Lung microvascular endothelial cell (primary cell): ENCODE data around the gene PRKG1. TPM values are rescaled to one million over a fixed set of nuclear protein-coding genes. Genes with fewer than 3 reads are reported as not detected.

Experiments used
- DNase-seq, 2 donors: peaks; one replicate each; pipeline versions ENCODE4 v3.0.0 to v3.0.0-alpha.2; 2010; ENCODE audit warnings: low read depth in 2 of 2
- total RNA-seq: library from RNA; depleted of rRNA; stranded (reverse); fragments of >200 nt; gene quantifications from 2 replicates; pipeline ENCODE4 v1.2.1, GENCODE V29; 2014

Gene PRKG1
- total RNA-seq, 1 donor from 2014 or later, result 3.6 TPM

- no peak for DNase-seq
These were observed 2.1 kb downstream of the PRKG1 start for GRCh38 chr10:51076299-51076841.

GRCh38 chr10:51077074-51077473 is 2.8 kb downstream of the PRKG1 start:
- no peak for DNase-seq

GRCh38 chr10:51077507-51077906 is 3.2 kb downstream of the PRKG1 start:
- DNase-seq, result no peak

- no peak for DNase-seq
These were observed 5.0 kb downstream of the PRKG1 start for GRCh38 chr10:51079331-51079730.

GRCh38 chr10:51079766-51080165 is 5.5 kb downstream of the PRKG1 start:
- no peak for DNase-seq

GRCh38 chr10:51080311-51081006 is 6.2 kb downstream of the PRKG1 start:
- DNase-seq, result no peak

GRCh38 chr10:51082857-51083256 is 8.6 kb downstream of the PRKG1 start:
- no peak for DNase-seq

GRCh38 chr10:51083356-51083853 is 9.1 kb downstream of the PRKG1 start:
- no peak for DNase-seq

- no peak for DNase-seq
These were observed 10.9 kb downstream of the PRKG1 start for GRCh38 chr10:51085204-51085603.

- DNase-seq, result no peak
These were observed 12.4 kb downstream of the PRKG1 start for GRCh38 chr10:51086710-51087109.

GRCh38 chr10:51087114-51087513 is 12.8 kb downstream of the PRKG1 start:
- no peak for DNase-seq

GRCh38 chr10:51090190-51090589 is 15.9 kb downstream of the PRKG1 start:
- peak in 1 of 2 donors; percentile 11 for DNase-seq

GRCh38 chr10:51092402-51092801 is 18.1 kb downstream of the PRKG1 start:
- DNase-seq, result peak; percentile 3 to 34

- no peak for DNase-seq
These were observed 21.2 kb downstream of the PRKG1 start for GRCh38 chr10:51095444-51095843.

- DNase-seq, result no peak
These were observed 23.3 kb downstream of the PRKG1 start for GRCh38 chr10:51097546-51097945.

GRCh38 chr10:51100221-51100620 is 25.9 kb downstream of the PRKG1 start:
- no peak for DNase-seq

- DNase-seq, result peak in 1 of 2 donors; percentile 45
These were observed 29.4 kb downstream of the PRKG1 start for GRCh38 chr10:51103554-51104217.

- DNase-seq, result no peak
These were observed 32.1 kb downstream of the PRKG1 start for GRCh38 chr10:51106311-51106945.

- no peak for DNase-seq
These were observed 34.1 kb downstream of the PRKG1 start for GRCh38 chr10:51108406-51108805.

- DNase-seq, result peak in 1 of 2 donors; percentile 15
These were observed 35.7 kb downstream of the PRKG1 start for GRCh38 chr10:51109801-51110533.

- no peak for DNase-seq
These were observed 37.7 kb downstream of the PRKG1 start for GRCh38 chr10:51112013-51112412.

- DNase-seq, result no peak
These were observed 38.7 kb downstream of the PRKG1 start for GRCh38 chr10:51113007-51113406.
